PC-3 (cell line): ENCODE results near the gene CSF1R. TPM values are rescaled to one million over a fixed set of nuclear protein-coding genes. Genes with fewer than 3 reads are reported as not detected.
A peak's percentile ranks its signal among the peaks of the same experiment; 100 is the strongest.

Source experiments
- ATAC-seq: fragments of 200-7000 bp; cut with Tn5 transposase; 2 replicates; pipeline ENCODE4 v1.9.1; 2020; ENCODE audit warnings: mild to moderate bottlenecking, moderate library complexity
- BruUV-seq: library from RNA; stranded (reverse); fragments of 400-500 nt; replicated peaks from 2 replicates; lab custom pipeline; 2021; lab: Mats Ljungman, UMichigan
- CTCF ChIA-PET: fragments of 300-600 bp; sonication (Branson Sonifier 250); formaldehyde crosslinking; loops from one replicate; lab custom pipeline; 2022; ENCODE audit warnings: antibody characterized with exemption; lab: Charles Lee
- POLR2A ChIA-PET: fragments of 300-600 bp; sonication (Branson Sonifier 250); formaldehyde crosslinking; loops from one replicate; lab custom pipeline; 2022; ENCODE audit warnings: antibody characterized with exemption; ENCODE audit not compliant: unreplicated experiment; lab: Charles Lee
- DNase-seq: peaks from one replicate; pipeline ENCODE4 v3.0.0-alpha.2; 2015
- H2AFZ ChIP-seq: fragments of 300-600 bp; sonication (generic); 2 replicates; pipeline ENCODE4 v1.6.0; 2016; ENCODE audit warnings: antibody characterized with exemption, low read length
- H3F3A ChIP-seq: fragments of 300-600 bp; sonication (generic); one replicate; pipeline ENCODE4 v1.6.0; 2017; ENCODE audit warnings: antibody characterized with exemption, low read length, control low read depth, mild to moderate bottlenecking; ENCODE audit not compliant: unreplicated experiment
- H3K27ac ChIP-seq: fragments of 300-600 bp; sonication (generic); 2 replicates; pipeline ENCODE4 v1.5.1; 2016; ENCODE audit warnings: mild to moderate bottlenecking, low read length
- H3K27me3 ChIP-seq: fragments of 300-600 bp; sonication (generic); 2 replicates; pipeline ENCODE4 v1.6.1; 2016; ENCODE audit warnings: low read length, mixed read lengths
- H3K36me3 ChIP-seq: fragments of 300-600 bp; sonication (generic); 2 replicates; pipeline ENCODE4 v1.6.1; 2016; ENCODE audit warnings: low read depth, mixed run types, low read length, mixed read lengths
- H3K4me1 ChIP-seq: fragments of 300-600 bp; sonication (generic); 2 replicates; pipeline ENCODE4 v1.5.1; 2016; ENCODE audit warnings: low read length; ENCODE audit not compliant: insufficient read depth
- H3K4me2 ChIP-seq: fragments of 300-600 bp; sonication (generic); 2 replicates; pipeline ENCODE4 v1.6.0; 2016; ENCODE audit warnings: low read length
- H3K4me3 ChIP-seq: fragments of 300-600 bp; sonication (generic); 2 replicates; pipeline ENCODE4 v1.5.1; 2016; ENCODE audit warnings: mild to moderate bottlenecking, low read length, mixed read lengths
- H3K79me2 ChIP-seq: fragments of 300-600 bp; sonication (generic); 2 replicates; pipeline ENCODE4 v1.6.1; 2017; ENCODE audit warnings: low read length, mixed read lengths
- H3K9ac ChIP-seq: fragments of 300-600 bp; sonication (generic); 2 replicates; pipeline ENCODE4 v1.6.0; 2016; ENCODE audit warnings: mild to moderate bottlenecking, low read length
- H3K9me2 ChIP-seq: fragments of 300-600 bp; sonication (generic); replicated peaks from 2 replicates; pipeline ENCODE4 v1.6.1; 2016; ENCODE audit warnings: mixed run types, low read length, mixed read lengths
- H3K9me3 ChIP-seq: fragments of 300-600 bp; sonication (generic); 2 replicates; pipeline ENCODE4 v1.6.1; 2016; ENCODE audit warnings: low read length, mixed read lengths
- H4K20me1 ChIP-seq: fragments of 300-600 bp; sonication (generic); 2 replicates; pipeline ENCODE4 v1.6.1; 2016; ENCODE audit warnings: low read length, mixed read lengths
- CTCF ChIP-seq: fragments of 300-600 bp; sonication (generic); conservative IDR thresholded peaks from 2 replicates; pipeline ENCODE4 v1.5.1; 2017; ENCODE audit warnings: antibody characterized with exemption, low read depth, mild to moderate bottlenecking, low read length
- EZH2 ChIP-seq: fragments of 300-600 bp; sonication (generic); IDR thresholded peaks from one replicate; pipeline ENCODE4 v1.6.1; 2017; ENCODE audit warnings: antibody characterized with exemption, mild to moderate bottlenecking, low read length; ENCODE audit not compliant: unreplicated experiment
- EZH2phosphoT487 ChIP-seq: fragments of 300-600 bp; sonication (generic); IDR thresholded peaks from 2 replicates; pipeline ENCODE4 v1.6.1; 2018; ENCODE audit warnings: mild to moderate bottlenecking, antibody characterized with exemption, low read length, borderline replicate concordance
- intact Hi-C: fragments of 100-400 bp; cut with micrococcal nuclease; formaldehyde crosslinking; loops from 2 replicates; pipeline ENCODE4 v1.9.0; 2023
- total RNA-seq: library from RNA; depleted of rRNA; stranded (reverse); fragments of >200 nt; gene quantifications from 2 replicates; pipeline ENCODE4 v1.2.3, GENCODE V29; 2014

Gene CSF1R
- total RNA-seq, 1 experiment from 2014 or later: not detected

GRCh38 chr5:150044329-150044681 is 42.0 kb downstream of the CSF1R start:
- Histone ChIP-seq H3K4me2 (no peak overlapping the region), H3K9me3 (no peaks in the 10 kb centered on the region), H3K4me3 (no peak overlapping the region), H3K9me2 (no peaks in the 10 kb centered on the region), H3K4me1 (peaks cover 30% of the 10 kb centered on the region), H3K27ac (peak overlapping the region; percentile 19; the same call in 1 of the 2 replicates), H3K79me2 (no peaks in the 10 kb centered on the region), H3K27me3 (no peaks in the 10 kb centered on the region), H3K9ac (no peak overlapping the region), H4K20me1 (no peaks in the 10 kb centered on the region), H3F3A (no peaks in the 10 kb centered on the region), H2AFZ (no peak overlapping the region), H3K36me3 (peaks cover 89% of the 10 kb centered on the region)
- DNase-seq: peak; percentile 46
- no TSS peak for BruUV-seq
- intact Hi-C loops: no loop called here
- POLR2A ChIA-PET: no interaction called here
- ATAC-seq: peak; percentile 35
- CTCF ChIA-PET: no interaction called here
- TF ChIP-seq EZH2 (no peak), CTCF (no peak), EZH2phosphoT487 (no peak)

- H3K27ac ChIP-seq: peak overlapping the region; percentile 19; the same call in 1 of the 2 replicates
- H3K27me3 ChIP-seq: no peaks in the 10 kb centered on the region
- H3K4me3 ChIP-seq: no peak overlapping the region
- DNase-seq (no peak), ATAC-seq (peak; percentile 19)
- H3K9me3 ChIP-seq: no peaks in the 10 kb centered on the region
- peaks cover 29% of the 10 kb centered on the region for H3K4me1 ChIP-seq
- CTCF ChIA-PET: no interaction called here
- no TSS peak for BruUV-seq
- no peaks in the 10 kb centered on the region for H3K9me2 ChIP-seq
- POLR2A ChIA-PET: no interaction called here
- no peak overlapping the region for H3K4me2 ChIP-seq
- H3K36me3 ChIP-seq: peaks cover 88% of the 10 kb centered on the region
- intact Hi-C loops: no loop called here
- H3K79me2 ChIP-seq: no peaks in the 10 kb centered on the region
- no peak overlapping the region for H2AFZ ChIP-seq
- H3K9ac ChIP-seq: no peak overlapping the region
- H4K20me1 ChIP-seq: no peaks in the 10 kb centered on the region
- no peak for TF ChIP-seq CTCF
- no peak for TF ChIP-seq EZH2phosphoT487
- TF ChIP-seq EZH2: no peak
- no peaks in the 10 kb centered on the region for H3F3A ChIP-seq
Measured at GRCh38 chr5:150043657-150044328, 42.6 kb downstream of the CSF1R start.

DNA sequence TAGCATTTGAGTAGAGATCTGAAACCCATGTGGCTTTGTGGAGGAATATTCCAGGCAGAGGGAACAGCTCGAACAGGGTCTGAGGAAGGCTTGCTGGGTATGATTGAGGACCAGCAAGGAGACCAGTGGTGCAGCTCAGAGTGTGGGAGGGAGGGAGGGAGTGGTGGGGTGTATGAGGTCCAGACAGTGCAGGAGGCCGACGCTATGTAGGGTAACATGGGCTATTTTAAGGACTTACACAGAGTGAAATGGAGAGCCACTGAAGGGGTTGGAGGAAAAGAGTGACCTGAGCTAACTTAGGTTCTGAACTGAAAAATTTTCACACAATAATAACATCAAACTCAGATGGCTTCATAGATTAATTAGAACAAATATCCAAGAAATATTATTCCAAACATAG is 43.9 kb downstream of the CSF1R start:
- Histone ChIP-seq H3K27me3 (no peaks in the 10 kb centered on the region), H3K79me2 (peaks cover 4% of the 10 kb centered on the region; the same call in 1 of the 2 replicates), H3K36me3 (peaks cover 88% of the 10 kb centered on the region), H3K4me1 (peaks cover 29% of the 10 kb centered on the region), H3K9ac (no peak overlapping the region), H3F3A (no peaks in the 10 kb centered on the region), H3K4me2 (no peak overlapping the region), H3K27ac (peak overlapping the region; percentile 19), H4K20me1 (no peaks in the 10 kb centered on the region), H3K9me3 (no peaks in the 10 kb centered on the region), H3K9me2 (no peaks in the 10 kb centered on the region), H3K4me3 (no peak overlapping the region), H2AFZ (no peak overlapping the region)
- intact Hi-C loops: no loop called here
- DNase-seq (no peak), ATAC-seq (no peak)
- BruUV-seq: no TSS peak
- ChIA-PET CTCF (no interaction called here), POLR2A (no interaction called here)
- TF ChIP-seq EZH2phosphoT487: no peak
- no peak for TF ChIP-seq EZH2
- TF ChIP-seq CTCF: no peak
